DMS 273 treated with DMSO at 0.1 percent for 48 hours (cell line): ENCODE measurements around the gene ADK.
"Not testable (repeated sequence)": the region's sequence is repeated elsewhere in the genome, so short reads cannot be mapped to it uniquely, and the experiment has no call there.

ENCODE experiments used
- DNase-seq: peaks from one replicate; lab custom pipeline; 2025; lab: John Stamatoyannopoulos, UW

ADK gene

GRCh38 chr10:74150990-74151878 lies at the start of gene ADK:
ADK (plus strand) TSS chr10:74151221; CDS start chr10:74151279, 58 bp downstream.
- DNase-seq: peak; percentile 92

- DNase-seq: no peak
Measured at GRCh38 chr10:74103560-74104258, 47.3 kb upstream of the ADK start.

- DNase-seq: no peak
Measured at GRCh38 chr10:74104480-74104879, 46.5 kb upstream of the ADK start.

GRCh38 chr10:74104996-74105395 lies 46.0 kb upstream of the ADK start:
- no peak for DNase-seq

GRCh38 chr10:74107391-74107790 lies 43.6 kb upstream of the ADK start:
- no peak for DNase-seq

GRCh38 chr10:74109452-74109851 lies 41.6 kb upstream of the ADK start:
- DNase-seq: no peak

- no peak for DNase-seq
Measured at GRCh38 chr10:74110120-74110519, 40.9 kb upstream of the ADK start.

- DNase-seq: no peak
Measured at GRCh38 chr10:74111799-74112198, 39.2 kb upstream of the ADK start.

- DNase-seq: no peak
Measured at GRCh38 chr10:74113546-74113945, 37.5 kb upstream of the ADK start.

GRCh38 chr10:74114041-74114448 lies 37.0 kb upstream of the ADK start:
- DNase-seq: no peak

- DNase-seq: no peak
Measured at GRCh38 chr10:74117738-74118137, 33.3 kb upstream of the ADK start.

GRCh38 chr10:74118804-74119203 lies 32.2 kb upstream of the ADK start:
- DNase-seq: no peak

- no peak for DNase-seq
Measured at GRCh38 chr10:74120911-74121310, 30.1 kb upstream of the ADK start.

- DNase-seq: no peak
Measured at GRCh38 chr10:74121368-74121767, 29.7 kb upstream of the ADK start.

- DNase-seq: no peak
Measured at GRCh38 chr10:74122060-74122459, 29.0 kb upstream of the ADK start.

GRCh38 chr10:74123081-74123480 lies 27.9 kb upstream of the ADK start:
- no peak for DNase-seq

GRCh38 chr10:74133923-74134820 lies 16.8 kb upstream of the ADK start:
- no peak for DNase-seq

GRCh38 chr10:74135452-74135851 lies 15.6 kb upstream of the ADK start:
- no peak for DNase-seq

- no peak for DNase-seq
Measured at GRCh38 chr10:74137992-74138391, 13.0 kb upstream of the ADK start.

- not testable (repeated sequence) for DNase-seq
Measured at GRCh38 chr10:74138596-74138995, 12.4 kb upstream of the ADK start.

GRCh38 chr10:74139981-74140380 lies 11.0 kb upstream of the ADK start:
- no peak for DNase-seq

GRCh38 chr10:74140553-74140952 lies 10.5 kb upstream of the ADK start:
- no peak for DNase-seq
